T-helper 9 cell (primary cell): Measurements from ENCODE around the gene MAGI3.
"Not testable (repeated sequence)": the region's sequence is repeated elsewhere in the genome, so short reads cannot be mapped to it uniquely, and the experiment has no call there.

Experiments
- DNase-seq: peaks from one replicate; pipeline ENCODE4 v3.0.0-alpha.2; 2020

MAGI3 gene

DNA sequence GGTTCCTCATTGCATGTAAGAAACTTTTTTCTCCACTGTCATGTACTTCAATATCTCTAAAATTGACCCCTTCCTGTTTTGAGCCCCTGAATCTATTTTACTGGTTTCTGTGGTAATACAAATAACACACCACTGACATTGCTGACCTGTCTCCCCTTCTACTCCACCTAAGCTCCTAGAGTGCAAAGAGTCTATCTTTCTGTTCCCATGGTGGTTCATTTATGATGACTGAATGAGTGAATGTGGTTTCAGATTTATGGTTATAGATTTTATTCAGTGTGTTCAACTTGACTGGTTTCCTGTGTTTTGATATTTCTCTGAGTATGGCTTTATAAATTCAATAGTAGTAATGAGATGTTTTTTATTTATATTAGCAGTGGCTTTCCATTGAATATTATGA is 127.7 kb downstream of the MAGI3 start:
- DNase-seq = no peak

GRCh38 chr1:113519556-113519955 is 129.2 kb downstream of the MAGI3 start:
- DNase-seq = no peak

GRCh38 chr1:113530021-113530420 is 139.7 kb downstream of the MAGI3 start:
- DNase-seq = no peak

DNA sequence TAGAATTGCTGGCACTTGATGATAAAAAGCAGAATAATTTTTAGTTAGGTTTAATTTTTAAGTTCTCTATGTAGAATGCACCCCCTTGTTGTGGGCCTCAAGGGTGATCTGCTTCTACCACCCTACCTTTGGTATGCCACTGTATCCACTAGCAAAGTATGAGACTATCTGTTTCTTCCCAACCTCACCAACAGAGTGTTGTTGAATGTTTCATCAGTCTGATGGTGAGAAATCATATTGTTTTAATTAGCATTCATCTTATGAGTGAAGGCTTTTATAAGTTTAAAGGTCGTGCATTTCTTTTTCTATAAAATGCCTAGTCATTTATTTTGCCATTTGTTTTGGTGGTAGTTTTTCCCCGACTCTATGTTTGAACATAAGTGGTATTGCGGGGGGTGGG is 141.0 kb downstream of the MAGI3 start:
- DNase-seq = no peak

GRCh38 chr1:113533061-113533460 is 142.7 kb downstream of the MAGI3 start:
- no peak for DNase-seq

GRCh38 chr1:113534130-113534817 is 144.0 kb downstream of the MAGI3 start:
- no peak for DNase-seq

GRCh38 chr1:113534875-113535274 is 144.6 kb downstream of the MAGI3 start:
- no peak for DNase-seq

DNA sequence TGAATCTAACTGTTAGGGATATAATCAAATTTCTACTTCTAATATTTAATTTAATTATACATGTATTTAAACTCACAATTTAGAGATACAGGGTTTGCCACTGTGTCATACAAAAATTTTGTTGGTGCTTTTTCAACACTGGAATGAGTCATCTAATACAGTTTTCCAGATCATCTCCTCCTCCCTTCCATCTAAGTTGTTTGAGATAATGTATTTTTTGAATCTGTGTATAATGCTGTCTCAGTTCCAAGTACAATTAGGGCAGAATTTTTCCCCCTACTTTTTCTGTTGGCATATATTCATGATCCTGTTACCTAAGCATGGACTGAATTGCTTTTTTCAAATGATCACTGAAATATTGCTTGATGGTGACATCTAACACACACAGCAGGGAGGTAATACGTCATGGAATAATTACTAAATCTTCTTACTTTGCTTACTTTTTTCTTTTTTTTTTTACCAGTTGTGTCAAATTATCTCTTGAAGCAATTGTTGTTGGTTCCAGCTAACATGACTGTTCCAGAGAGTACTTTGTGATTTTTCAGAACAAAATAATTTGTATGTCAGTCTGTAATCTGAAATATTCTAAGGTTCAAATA is 146.0 kb downstream of the MAGI3 start:
- no peak for DNase-seq

GRCh38 chr1:113538225-113538624 is 147.9 kb downstream of the MAGI3 start:
- DNase-seq = no peak

DNA sequence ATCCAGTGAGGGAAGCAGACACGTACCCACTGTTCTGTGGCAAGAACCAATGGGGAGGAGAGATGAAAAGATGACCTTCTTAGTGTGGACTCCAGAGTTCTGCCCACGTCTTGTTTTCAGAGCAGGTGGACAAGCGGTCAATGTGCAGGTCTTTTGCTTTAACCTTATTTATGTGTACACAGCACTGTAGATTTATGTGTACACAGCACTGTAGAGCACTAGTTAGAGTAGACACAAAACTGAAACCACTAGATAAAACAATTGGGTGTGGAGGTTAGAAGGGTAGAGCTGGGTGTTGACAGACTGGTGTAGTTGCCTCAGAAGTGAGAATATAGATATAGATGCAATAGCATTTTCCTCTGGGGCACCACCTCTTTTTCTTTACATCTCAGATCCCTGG is 150.0 kb downstream of the MAGI3 start:
- DNase-seq = no peak

GRCh38 chr1:113541106-113541505 is 150.8 kb downstream of the MAGI3 start:
- DNase-seq = no peak

GRCh38 chr1:113542221-113542701 is 151.9 kb downstream of the MAGI3 start:
- no peak for DNase-seq

DNA sequence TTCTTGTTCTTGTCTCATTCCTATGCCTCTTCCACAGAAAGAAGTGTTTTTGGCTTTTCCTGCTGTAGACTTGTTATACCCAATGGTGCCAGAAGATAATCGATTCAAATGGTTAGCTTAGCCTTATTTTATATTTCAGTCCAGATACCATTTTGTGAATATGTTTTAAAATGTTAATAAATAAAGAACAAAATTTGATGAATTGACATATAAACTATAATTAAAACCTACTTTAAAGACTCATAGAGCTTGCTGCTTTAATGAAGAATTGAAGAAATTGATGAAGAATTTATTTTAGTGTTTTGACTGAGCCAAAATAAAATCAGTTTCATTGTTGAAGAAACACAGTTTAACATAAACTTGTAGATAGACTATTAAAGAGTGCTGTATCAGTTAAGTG is 152.8 kb downstream of the MAGI3 start:
- DNase-seq = no peak

- DNase-seq = no peak
Observed at GRCh38 chr1:113545210-113545609, 154.9 kb downstream of the MAGI3 start.

DNA sequence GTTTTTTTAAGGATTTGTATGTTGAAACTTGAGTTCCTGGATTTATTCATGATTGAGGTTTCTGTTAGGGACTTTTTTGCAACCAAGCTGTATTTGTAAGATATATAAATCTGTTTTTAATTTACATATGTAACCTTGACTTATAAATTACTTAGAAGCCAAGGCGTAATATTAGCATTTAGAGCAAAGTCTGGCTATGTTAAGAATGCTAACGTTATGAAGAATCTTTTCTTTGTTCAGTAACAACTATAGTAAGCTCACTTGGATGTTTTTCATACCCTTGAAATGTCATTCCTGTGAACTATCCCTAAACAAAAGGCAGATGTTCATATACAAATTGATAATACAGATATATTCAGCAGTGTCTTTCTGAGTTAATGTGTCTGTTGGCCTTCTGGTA is 155.3 kb downstream of the MAGI3 start:
- DNase-seq = no peak

GRCh38 chr1:113551728-113552127 is 161.4 kb downstream of the MAGI3 start:
- DNase-seq = no peak

- no peak for DNase-seq
Observed at GRCh38 chr1:113552244-113552643, 161.9 kb downstream of the MAGI3 start.

DNA sequence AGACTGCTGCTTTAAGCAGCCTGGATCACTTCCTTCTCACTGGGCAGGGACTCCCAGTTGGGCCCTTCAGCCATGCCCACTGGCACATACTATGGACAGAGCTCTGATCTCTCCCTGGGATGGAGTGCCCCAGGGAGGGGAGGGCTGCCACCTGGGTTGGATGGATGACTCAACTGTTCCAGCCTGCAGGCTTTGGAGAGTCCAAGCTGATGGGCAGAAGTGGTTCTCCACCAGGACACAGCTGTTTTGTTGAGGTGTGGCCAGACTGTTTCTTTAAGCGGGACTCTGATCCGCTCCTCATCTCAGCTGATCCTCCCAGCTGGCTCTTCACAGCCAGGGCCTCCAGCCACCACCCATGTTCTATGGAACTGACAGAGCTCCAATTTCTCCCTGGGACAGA is 166.9 kb downstream of the MAGI3 start:
- DNase-seq = no peak

DNA sequence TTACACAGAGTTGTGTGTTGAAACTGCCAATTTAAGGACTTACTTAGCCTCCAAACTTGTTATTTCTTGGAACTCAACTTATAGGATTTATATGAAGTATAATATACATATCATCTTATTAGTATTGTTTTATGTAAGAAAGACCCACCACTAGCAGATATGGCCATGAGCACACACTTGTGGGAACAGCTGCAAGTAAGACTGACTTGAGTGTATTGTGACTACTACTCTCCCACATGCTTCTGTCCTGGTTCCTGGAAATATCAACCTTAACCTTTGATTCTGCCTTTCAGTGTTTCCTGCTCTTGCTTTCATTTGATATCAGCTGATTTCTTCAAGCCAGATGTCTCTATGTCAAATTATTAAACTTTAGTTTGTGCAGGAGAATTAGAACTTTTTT is 175.3 kb downstream of the MAGI3 start:
- DNase-seq = no peak

DNA sequence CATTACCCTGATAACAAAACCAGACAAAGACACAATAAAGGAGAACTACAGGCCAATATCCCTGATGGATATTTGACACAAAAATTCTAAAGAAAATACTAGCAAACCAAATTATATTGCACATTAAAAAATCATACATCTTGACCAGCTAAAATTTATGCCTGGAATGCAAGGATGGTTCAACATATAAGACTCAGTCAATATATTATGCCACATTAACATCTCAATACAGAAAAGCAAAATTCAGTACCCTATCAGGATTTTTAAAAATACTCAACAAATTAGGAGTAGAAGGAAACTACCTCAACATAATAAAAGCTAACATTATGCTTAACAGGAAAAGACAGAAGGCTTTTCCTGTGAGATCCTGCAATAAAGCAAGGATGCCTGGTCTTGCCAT is 177.1 kb downstream of the MAGI3 start:
- no peak for DNase-seq

DNA sequence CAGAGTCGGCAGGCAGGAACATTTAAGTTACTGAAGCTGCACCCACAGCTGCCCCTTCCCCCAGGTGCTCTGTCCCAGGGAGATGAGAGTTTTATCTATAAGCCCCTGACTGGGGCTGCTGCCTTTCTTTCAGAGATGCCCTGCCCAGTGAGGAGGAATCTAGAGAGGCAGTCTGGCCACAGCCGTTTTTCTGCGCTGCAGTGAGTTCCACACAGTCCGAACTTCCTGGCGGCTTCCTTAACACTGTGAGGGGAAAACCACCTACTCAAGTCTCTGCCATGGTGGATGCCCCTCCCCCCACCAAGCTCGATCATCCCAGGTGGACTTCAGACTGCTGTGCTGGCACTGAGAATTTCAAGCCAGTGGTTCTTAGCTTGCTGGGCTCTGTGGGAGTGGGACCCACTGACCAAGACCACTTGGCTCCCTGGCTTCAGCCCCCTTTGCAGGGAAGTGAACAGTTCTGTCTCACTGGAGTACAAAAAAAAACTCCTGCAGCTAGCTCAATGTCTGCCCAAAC is 185.5 kb downstream of the MAGI3 start:
- DNase-seq = not testable (repeated sequence)

- no peak for DNase-seq
Observed at GRCh38 chr1:113576271-113576670, 186.0 kb downstream of the MAGI3 start.

DNA sequence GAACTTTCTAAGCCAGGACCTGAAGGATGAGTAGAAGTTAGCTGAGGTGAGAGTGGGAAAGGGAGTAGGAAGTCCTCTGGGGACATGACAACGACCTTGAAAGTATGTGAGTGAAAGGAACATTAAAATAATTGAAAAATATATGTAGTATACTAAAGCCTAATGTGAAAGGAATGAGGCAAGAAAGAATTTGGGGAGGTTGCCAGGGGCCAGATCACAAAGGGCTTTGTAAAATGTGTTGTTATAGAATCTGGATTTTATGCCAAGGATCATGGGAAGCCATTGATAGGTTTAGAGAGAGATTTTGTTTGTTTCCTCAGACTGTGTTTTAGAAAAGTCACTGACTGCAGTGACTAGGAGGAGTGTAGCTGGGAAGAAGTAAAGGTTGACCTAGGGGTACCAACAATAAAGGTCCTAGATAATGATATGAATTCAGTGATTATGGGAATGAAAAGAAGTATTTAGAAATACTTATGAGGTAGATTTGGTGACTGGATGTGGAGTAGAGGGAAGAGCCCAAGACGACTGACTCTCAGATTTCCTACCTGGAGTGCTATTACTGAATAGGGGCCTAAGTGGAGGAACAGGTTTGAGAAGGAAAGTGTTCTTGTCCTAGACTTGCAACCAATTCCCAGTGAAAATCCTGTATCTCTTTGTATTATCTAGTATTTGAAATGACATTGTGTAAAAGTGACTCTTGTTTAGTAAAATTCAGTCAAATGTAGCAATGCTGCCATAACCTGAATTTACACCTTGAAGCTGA is 189.1 kb downstream of the MAGI3 start:
- DNase-seq = no peak

- DNase-seq = no peak
Observed at GRCh38 chr1:113581323-113581722, 191.0 kb downstream of the MAGI3 start.
